Fibroblast of skin of left biceps (primary cell): Measurements from ENCODE around the gene MYH10.
"Not testable (repeated sequence)": the region's sequence is repeated elsewhere in the genome, so short reads cannot be mapped to it uniquely, and the experiment has no call there.

Experiments used
- DNase-seq, 2 experiments: peaks; one replicate each; pipeline ENCODE4 v3.0.0-alpha.2; 2013; ENCODE audit warnings: low read depth in 2 of 2

Gene MYH10

DNA sequence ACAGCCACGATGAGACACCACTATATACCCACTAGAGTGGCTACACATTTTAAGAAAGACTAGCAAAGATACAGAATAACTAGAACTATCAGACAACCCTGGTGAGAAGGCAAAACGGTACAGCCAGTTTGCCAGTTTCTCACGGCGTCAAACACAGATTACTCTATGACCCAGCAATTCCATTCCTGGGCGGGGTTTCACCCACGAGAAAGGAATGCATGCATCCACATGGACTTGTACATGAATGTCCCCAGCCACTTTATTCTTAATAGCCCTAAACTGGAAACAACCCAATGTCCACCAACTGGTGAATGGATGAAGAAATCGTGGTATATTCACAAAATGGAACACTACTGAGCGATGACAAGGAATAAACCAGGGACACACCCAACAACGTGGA lies 74.5 kb downstream of the MYH10 start:
- DNase-seq, result no peak

DNA sequence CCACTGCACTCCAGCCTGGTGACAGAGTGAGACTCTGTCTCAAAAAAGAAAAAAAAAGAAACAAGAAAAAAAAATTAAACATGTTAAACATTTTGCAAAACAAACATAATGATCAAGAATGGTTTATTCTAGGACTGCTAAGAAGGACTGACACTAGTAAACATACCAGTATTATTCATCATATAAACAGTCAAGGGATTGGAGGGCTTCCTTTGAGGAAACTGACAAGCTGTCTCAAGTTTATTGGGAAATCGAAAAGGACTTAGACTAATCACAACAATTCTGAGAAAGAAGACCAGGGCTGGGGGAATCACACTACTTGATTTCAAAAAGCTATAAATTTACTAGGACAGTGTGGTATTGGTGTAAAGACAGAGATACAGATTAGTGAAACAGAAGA lies 75.5 kb downstream of the MYH10 start:
- no peak for DNase-seq

DNA sequence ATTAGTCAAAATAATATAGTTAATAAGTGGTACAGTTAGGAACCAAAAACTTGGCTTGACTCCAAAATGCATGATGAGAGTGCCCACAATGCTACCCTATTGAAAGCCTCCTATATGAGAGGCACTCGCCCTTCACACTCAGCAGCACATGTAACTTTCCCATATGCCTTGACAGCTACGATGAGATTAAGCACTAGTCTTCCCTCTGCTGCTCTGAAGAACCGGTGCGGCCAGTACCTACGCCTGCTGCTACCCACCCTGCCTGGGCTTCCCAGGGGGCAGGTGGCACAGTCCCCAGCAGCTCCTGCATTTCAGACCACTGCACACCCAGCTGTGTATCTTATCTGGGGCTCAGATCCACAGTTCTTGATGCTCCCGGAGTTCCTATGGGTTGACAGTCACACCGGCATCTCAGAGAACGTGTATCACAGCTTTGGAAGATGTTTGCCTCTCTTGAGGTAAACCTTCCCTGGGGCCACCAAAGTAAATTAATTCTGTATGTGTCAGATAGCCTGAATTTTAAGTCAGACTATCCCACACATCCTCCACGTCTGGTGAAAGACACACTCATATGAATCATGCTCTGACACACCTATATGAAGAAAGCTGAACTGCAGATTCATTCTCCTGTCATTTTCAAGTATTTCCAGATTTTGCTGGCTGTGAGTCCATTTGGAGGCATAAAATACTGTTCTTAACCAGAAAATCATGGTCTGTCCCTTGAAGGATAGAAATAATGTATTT lies 77.8 kb downstream of the MYH10 start:
- DNase-seq, result peak in 1 of 2 experiments; percentile 7

DNA sequence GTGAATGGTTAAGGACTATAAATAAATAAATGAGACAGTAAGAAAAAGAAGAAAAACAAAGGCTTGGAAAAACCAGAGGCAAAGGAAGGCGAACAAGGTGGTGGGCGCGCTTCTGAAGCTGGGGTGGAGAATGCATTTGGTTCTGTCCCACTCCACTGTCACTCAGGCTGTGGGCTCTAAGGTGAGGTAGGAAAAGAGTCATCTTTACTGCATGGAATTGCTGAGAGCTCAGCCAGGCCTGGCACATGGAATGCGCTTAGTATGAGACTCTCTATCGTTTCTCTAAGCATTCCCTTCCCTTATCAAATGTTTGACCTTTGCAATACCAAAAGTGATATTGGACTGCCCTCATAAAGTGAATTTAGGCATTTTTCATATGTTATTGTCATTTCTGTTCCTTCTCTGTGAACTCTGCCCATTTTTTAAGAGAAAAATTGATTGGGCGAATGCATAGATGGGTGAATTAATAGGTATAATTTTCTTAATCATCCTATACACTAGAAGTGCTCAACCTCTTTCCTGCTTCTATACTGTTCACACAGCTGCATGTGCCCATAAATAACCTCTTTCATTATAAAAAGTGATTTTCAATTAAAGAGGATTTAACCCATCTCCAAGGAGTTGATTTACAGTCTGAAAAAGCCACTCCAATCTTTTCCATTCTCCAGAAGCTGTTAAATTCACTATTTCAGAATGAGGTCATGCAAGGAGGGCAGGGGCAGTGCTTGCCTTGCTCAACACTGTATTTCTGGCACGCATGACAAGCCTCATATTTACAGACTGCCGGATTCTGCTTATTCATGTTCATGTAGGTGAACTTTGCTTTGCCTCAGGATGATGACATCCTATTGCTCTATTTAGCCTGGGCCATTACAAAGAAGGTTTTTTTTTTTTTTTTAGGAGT lies 87.7 kb downstream of the MYH10 start:
- DNase-seq, result peak; percentile 8 to 23

DNA sequence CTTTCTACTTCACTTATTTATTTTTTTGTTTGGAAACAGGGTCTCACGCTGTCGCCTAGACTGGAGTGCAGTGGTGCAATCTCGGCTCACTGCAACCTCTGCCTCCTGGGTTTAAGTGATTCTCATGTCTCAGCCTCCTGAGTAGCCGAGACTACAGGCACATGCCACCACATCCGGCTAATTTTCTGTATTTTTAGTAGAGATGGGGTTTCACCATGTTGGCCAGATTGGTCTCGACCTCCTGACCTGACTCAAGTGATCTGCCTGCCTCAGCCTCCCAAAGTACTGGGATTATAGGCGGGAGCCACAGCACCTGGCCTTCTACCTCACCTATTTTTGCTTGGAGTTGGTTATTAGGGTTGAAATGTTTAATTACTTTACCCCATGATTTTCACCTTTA lies 90.5 kb downstream of the MYH10 start:
- DNase-seq, result not testable (repeated sequence)

DNA sequence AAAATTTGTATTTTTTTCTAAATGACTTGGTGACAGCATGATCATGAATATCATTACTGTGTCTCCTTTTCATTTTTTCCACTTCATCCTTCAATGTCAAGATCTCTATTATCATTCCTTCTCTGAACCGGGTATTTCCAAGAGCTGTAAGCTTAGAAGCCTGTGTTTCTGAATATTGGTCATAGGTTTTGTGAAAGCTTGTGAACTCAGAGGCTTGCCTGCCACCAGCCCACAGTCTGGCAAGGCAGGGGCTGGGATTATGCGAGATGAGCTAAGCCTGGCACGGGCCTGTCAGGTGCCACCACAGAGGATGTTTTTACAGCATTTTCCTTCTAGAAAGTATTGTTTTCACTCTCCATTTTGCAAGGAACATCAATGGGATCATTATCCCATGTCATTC lies 92.8 kb downstream of the MYH10 start:
- DNase-seq, result no peak

DNA sequence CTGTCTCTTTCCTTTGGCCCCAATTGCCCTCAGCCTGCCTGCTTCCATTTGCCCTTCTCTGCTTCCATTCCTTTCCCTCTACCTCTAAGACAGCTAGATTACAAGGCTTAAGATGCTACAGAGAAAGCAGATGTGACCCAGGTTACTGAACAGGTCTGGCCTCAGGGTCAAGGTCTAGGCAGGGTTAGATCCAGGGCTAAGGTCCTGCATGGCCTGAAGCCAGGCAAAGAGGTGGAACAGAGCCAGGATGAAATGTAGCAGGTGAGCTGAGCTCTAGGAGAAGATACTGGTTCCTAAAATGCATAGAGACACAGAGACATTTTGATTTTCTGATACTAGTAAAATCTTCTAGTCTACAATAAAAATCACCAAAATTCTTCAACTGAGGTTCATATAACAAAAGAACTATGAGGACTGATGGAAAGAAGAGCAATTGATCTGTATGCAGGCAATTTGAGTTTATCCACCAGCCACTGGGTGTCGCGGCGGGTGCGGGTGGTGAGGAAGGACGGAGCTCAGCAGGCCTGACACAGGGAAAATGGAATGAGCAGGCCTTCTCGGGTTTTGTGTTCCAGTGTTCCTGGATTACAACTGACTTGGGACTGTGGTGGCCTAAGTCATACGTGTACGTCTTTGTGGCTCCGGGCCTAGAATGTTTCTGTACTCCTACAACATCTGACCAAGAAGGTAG lies 95.9 kb downstream of the MYH10 start:
- DNase-seq, result no peak

DNA sequence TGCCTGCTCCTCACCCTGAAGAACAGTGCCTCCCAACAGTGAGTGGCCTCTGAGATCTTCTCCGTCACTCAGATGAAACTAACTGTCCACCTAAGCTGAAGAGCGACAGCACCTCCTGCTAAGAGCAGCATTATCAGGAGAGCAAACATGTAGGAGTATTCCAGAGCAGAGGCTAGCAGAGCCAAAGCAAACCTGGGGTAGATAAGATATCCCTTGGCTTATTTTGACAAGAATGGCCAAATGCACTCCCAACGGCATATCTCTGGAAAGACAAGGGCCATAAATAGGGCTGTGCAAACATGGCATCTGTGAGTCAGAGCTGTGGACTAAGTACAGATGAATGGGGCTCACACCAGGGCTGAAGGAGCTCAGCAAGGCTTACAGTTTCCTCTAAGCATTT lies 98.5 kb downstream of the MYH10 start:
- no peak for DNase-seq

DNA sequence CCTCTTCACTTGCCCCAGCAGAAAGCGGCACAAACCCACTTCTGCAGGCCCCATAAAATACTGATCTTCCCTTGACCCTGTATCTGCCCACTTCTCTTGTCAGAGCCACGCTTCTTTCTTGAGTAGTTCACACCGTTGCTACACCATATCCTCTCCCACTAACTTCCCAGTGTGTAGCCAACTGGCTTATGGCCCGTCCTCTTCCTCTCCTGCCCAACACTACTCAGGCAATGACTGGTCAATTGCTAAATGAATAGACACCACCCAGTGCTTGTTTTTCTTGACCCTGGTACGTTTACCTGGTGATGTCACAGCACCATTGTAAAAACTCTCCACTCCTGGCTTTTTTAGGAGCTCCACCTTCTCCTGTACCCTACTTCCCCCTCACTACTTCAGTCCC lies 107.9 kb downstream of the MYH10 start:
- DNase-seq, result no peak

DNA sequence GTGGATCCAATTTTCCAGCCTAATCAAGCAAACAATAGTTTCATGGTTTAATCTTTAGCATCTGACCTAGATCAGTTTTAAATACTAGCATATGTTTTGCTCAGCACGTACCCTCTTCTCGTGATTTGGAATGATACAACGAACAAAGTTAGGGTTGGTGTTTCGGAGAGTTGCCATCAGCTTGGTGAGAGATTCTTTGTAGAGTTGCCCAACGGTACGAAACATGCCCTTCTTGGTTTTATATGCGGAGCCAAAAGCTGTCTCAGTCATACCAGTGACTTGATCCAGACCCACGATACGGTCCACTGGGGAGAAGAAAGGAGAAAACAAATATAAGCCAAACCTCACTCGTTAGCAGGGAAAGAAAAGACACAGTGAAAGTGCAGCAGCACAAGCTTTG lies 109.5 kb downstream of the MYH10 start:
- DNase-seq, result no peak

DNA sequence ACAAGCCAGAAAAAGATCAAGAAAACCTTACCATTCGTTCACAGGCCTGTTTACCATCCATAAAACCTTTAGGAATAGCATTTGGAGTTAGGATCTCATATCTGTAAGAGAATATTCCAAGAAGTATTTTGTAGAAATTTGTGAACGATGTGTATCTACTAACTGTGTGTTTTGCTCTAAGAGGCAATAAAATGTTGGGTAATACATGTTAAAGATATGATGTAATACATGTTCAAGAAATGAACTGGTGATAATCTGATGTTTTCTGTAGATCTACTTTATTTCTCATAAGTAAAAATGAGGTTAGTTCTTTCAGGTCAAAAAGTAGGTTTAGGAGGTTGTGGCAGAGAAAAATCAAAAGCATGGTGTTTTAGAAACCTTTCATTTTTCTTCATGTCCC lies 111.7 kb downstream of the MYH10 start:
- DNase-seq, result no peak

DNA sequence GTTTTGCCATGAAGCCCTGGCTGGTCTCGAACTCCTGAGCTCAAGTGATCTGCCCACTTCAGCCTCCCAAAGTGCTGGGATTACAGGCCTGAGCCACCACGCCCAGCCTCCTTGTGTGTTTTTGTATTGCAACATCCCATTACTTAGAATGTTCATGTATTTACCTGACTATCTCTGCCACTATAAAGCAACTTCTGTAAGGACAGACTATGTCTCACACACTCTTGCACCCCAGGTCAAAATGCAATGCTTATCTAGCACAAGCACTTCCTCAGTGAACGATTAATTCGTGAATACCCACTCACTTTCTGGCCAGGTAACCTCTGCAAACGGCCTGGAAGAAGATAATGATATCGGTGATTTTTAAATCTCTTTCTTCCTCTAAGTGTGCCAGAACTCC lies 112.2 kb downstream of the MYH10 start:
- no peak for DNase-seq

DNA sequence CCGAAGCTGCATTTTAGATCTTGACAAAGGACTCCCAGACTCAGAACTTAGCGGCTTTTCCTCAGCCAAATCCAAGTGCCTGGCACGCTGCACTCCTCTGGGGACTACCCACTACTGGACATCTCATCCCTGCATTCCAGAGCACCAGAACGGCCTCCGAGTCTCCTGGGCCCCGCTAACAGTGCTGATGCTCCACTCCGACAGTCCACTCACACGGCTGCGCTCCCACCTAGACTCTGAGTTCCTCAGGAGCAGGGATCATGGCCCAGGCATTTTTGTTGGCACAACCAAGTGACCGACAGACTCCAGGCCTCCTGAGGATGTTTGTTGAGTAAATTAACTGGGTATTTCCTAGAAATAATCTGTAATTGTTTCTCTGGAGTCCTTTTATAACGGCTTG lies 115.7 kb downstream of the MYH10 start:
- no peak for DNase-seq

DNA sequence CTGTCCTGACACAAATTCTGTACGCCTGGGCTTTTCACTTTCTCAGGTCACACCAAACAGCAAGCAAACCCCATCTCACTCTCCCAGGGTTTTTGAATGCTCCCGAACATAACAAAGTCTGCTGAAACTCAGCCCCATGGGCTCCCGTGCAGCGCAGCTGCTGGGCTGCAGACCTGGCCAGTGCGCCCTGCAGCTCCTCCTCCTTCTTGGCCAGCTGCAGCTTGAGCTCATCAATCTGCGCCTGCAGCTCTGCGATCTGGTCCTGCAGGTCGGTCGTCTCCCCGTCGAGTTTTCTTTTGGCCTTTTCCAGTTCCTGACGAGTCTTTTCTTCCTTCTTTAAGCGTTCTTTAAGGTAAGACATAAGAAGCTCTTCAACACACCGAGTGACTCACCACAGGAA lies 124.4 kb downstream of the MYH10 start:
- DNase-seq, result no peak

DNA sequence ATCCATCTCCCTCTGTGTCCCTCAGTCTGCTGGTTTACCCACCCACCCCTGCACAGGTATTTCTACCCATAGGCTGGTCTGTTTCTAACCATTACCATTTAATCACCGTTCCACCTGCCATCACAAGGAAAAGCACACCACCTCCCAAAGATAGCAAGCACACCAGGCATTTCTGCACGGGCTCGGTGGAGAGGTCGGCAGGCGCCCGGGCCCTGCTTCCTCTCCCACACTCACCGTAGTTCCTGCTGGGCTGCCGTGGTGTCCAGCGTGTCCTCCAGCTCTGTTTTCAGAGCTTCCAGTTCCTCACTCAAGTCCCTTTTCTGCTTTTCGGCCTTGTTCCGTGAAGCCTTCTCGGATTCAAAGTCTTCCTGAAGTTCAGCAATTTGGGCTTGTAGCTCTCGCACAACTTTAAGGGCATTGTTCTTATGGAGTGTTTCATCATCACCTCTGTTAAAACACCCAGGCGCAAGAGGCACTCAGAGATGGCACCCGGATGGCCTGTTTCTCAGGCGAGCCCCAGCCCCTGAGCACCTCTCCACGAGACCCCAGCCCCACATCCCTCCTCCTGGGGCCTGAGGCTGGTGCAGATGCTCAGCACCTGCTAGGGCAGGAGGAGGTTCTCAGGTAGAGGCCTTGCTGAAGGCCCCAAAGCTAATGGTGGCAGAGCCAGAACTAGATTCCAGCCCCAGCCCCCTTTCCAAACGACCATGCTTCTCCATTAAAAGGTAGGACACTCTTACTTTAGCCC lies 125.9 kb downstream of the MYH10 start:
- DNase-seq, result no peak

DNA sequence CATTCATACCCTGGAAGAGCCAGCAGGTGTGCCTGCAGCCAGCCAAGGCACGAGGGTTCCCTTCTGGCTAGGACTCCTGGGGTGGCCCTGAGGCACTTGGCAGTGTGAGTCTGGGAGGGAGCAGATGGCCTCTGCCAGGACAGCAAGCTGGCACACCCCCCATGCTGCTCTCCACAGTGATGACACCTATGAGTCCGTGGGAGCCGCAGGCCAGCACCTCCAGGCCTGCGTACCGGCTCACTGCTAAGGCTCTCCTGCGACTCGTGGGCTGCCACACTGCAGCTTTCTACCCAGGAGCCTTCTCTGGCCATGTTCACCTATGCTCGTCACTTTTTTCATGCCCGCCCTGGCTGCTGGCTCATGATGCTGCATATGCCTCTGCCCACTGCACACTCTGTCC lies 126.7 kb downstream of the MYH10 start:
- DNase-seq, result no peak

DNA sequence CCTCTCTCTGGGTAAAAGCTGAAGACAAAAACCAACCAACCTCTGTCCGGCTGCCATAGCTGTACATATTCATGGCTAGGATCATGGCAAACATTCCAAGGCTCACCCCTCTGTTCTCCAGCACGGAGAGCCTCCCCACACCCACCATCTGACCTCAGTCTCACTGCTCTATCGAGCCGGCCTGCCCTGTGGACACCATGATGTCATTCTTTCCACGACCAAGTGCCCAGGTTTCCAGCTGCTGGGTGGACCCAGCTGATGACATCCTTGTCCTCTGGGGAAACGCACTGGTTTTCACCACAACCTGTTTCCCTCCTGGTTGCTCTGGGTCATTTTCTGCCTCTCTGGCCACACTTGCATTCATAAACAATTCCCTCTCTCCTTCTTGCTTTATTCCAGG lies 127.2 kb downstream of the MYH10 start:
- DNase-seq, result no peak

DNA sequence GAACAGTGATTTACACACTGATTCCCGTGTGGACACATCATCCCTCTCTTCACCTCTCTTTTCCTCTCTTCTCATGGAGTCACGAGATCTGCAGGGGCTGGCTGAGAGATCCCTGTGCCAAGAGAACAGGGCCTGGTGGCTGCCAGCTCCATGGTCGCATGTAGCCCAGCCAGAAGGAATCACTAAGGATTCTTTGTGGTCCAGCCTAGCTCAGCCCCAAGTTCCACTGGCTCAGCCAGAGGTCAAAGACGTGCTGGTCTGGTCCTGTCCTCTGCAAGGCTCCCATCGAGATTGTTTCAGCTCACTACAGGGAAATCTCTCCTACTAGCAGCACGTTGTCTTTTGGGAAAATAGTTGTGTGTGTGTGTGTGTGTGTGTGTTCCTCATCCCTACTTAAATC lies 128.4 kb downstream of the MYH10 start:
- no peak for DNase-seq

DNA sequence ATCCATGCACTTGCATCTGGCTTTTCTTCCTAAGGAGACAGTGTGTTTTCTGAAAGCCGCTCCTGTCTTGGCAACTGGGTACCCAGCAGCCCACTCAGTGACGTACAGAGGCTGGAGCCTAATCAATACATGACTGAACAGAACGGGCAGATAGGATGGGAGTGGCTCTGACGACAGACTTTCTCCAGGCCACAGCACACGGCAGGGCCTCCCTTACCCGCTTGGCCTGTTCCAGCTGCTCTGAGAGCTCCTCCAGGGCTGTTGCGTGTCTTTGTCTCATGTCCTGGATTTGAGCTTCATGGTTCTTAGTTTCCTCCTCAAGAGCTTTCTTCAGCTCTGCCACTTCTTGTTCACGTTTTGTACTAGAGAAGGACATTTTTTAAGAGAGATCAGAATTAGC lies 129.9 kb downstream of the MYH10 start:
- no peak for DNase-seq

DNA sequence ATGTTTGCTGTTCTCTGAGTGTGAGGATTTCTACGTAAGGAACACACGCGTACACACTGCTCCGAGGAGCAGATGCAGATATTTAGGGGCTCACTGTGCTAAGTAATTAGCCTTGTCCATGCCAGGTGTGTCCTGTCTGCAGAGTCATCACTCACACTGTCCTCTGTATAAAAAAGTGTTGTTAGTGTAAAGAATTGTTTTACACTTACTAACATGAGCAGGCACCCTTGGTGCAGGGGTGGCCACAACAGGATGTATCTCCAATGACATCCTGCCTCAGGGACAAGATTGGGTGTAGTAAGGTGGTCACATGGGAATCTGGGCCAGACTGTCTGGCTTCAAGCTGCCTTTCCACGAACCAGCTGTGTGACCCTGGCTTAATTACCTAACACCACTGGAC lies 130.9 kb downstream of the MYH10 start:
- no peak for DNase-seq

DNA sequence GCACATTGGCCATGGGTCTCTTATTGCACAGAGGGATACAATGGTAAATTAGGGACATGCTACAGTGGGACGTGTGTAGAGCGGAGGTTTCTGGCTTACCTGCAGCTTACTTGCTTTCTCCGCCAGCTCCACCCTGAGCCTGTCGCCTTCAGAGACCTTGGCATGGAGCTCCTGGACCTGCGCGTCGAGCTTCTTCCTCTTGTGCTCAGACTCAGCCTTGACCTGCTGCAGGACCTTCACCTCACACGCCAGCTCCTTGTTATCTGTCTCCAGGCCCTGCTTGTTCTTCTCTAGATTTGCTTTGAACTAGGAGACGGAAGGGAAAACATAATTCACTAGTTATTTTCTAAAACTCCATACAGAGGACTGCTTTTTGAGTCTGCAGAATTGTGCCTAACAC lies 131.4 kb downstream of the MYH10 start:
- DNase-seq, result no peak

DNA sequence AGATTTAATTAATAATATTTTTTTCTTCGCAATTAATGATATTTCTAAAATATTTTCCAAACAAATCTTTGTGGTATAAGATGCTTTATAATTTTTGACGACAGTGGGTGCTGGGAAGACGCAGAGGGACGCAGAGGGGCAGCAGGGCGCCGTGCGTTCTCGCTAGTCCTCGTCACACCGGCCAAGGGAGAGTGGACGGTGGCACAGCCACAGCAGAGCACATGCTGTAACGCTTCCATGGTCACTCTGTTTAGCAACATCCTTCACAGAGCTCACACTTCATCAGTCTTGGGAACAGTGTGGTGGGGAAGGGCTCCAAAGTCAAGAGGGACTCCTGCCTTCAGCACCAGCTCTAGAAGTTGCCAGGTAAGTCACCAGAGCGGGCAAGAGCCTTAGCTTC lies 134.4 kb downstream of the MYH10 start:
- DNase-seq, result no peak
